K562 (cell line): ENCODE results near the gene PIGB. TPM values are rescaled to one million over a fixed set of nuclear protein-coding genes. Genes with fewer than 3 reads are reported as not detected.

ENCODE experiments used
- DDX20 ChIP-seq: fragments of 450-650 bp; IDR thresholded peaks from 2 replicates; pipeline ENCODE4 v1.6.1; 2016; ENCODE audit warnings: missing genetic modification characterization, low read depth, mild to moderate bottlenecking, missing compliant biosample characterization, moderate library complexity
- FOXJ2 ChIP-seq: fragments of 200-800 bp; sonication (Bioruptor generic); IDR thresholded peaks from 2 replicates; pipeline ENCODE4 v1.6.1; 2016; ENCODE audit warnings: missing genetic modification characterization, missing compliant biosample characterization
- HDAC1 ChIP-seq, 2 experiments: fragments of 450-650 bp; IDR thresholded peaks; 2 replicates each; pipeline ENCODE4 v1.6.1; 2016 to 2017; ENCODE audit warnings: inconsistent platforms in 1 of 2, mild to moderate bottlenecking in 1 of 2, moderate library complexity in 1 of 2
- HDAC6 ChIP-seq: IDR thresholded peaks from 2 replicates; pipeline ENCODE4 v1.6.1; 2012; ENCODE audit warnings: low read depth, mild to moderate bottlenecking, control low read depth, inconsistent platforms, low read length, moderate library complexity
- KDM1A ChIP-seq, 2 experiments: fragments of 450-650 bp; IDR thresholded peaks; 2 replicates each; pipeline ENCODE4 v1.6.1; 2016; ENCODE audit warnings: mild to moderate bottlenecking in 2 of 2
- MCM2 ChIP-seq: fragments of 450-650 bp; IDR thresholded peaks from 2 replicates; pipeline ENCODE4 v1.6.1; 2017; ENCODE audit warnings: low read depth, mild to moderate bottlenecking
- MTA1 ChIP-seq: fragments of 450-650 bp; IDR thresholded peaks from 2 replicates; pipeline ENCODE4 v1.6.1; 2017; ENCODE audit warnings: borderline replicate concordance
- PHB ChIP-seq: fragments of 250-450 bp; sonication (Bioruptor Pico); IDR thresholded peaks from 2 replicates; pipeline ENCODE4 v1.5.0; 2021
- RBM25 ChIP-seq: fragments of 200-400 bp; formaldehyde crosslinking; IDR thresholded peaks from 2 replicates; pipeline ENCODE4 v1.6.1; 2018; ENCODE audit warnings: low read length, low read depth, moderate library complexity; ENCODE audit not compliant: severe bottlenecking
- TEAD4 ChIP-seq, 2 experiments: sonication (generic) in 1 of 2; formaldehyde crosslinking in 1 of 2; IDR thresholded peaks; 2 replicates each; pipeline versions ENCODE4 v1.6.1 to v1.8.0; 2012 to 2022; ENCODE audit warnings: borderline replicate concordance in 1 of 2, inconsistent platforms in 1 of 2, low read length in 1 of 2, mild to moderate bottlenecking in 1 of 2, missing genetic modification reagents in 1 of 2
- TRIM24 ChIP-seq, 2 experiments: fragments of 450-650 bp; IDR thresholded peaks; 2 replicates each; pipeline ENCODE4 v1.6.1; 2016
- U2AF2 ChIP-seq: fragments of 200-400 bp; formaldehyde crosslinking; optimal IDR thresholded peaks from 2 replicates; pipeline ENCODE3; 2017; ENCODE audit warnings: low read depth, mild to moderate bottlenecking, low read length
- ZKSCAN8 ChIP-seq: fragments of 200-800 bp; sonication (Bioruptor generic); IDR thresholded peaks from 2 replicates; pipeline ENCODE4 v1.6.1; 2016; ENCODE audit warnings: missing genetic modification characterization, missing compliant biosample characterization
- ZNF124 ChIP-seq: sonication (generic); formaldehyde crosslinking; IDR thresholded peaks from 2 replicates; pipeline ENCODE4 v1.8.1; 2022; ENCODE audit warnings: missing genetic modification reagents
- ZNF197 ChIP-seq: fragments of 200-800 bp; sonication (Bioruptor generic); IDR thresholded peaks from 2 replicates; pipeline ENCODE4 v1.6.1; 2016; ENCODE audit warnings: low read depth, missing genetic modification characterization, missing compliant biosample characterization
- ZNF274 ChIP-seq: IDR thresholded peaks from 2 replicates; pipeline ENCODE4 v1.6.1; 2011; ENCODE audit warnings: low read depth, mild to moderate bottlenecking, low read length, moderate library complexity, borderline replicate concordance
- ZNF3 ChIP-seq: fragments of 250-450 bp; sonication (Bioruptor Pico); IDR thresholded peaks from 2 replicates; pipeline ENCODE4 v1.5.0; 2021; ENCODE audit warnings: mild to moderate bottlenecking, moderate library complexity
- ZNF324 ChIP-seq: fragments of 250-450 bp; sonication (Bioruptor Pico); IDR thresholded peaks from 2 replicates; pipeline ENCODE4 v1.4.0; 2020; ENCODE audit warnings: mild to moderate bottlenecking
- ZNF696 ChIP-seq: fragments of 250-450 bp; sonication (Bioruptor Pico); conservative IDR thresholded peaks from 2 replicates; pipeline ENCODE4 v1.4.0; 2020; ENCODE audit warnings: mild to moderate bottlenecking, moderate library complexity
- polyA plus RNA-seq, 8 experiments: library from polyadenylated mRNA; depleted of rRNA in 4 of 8; stranded (reverse) in 5 of 8; unstranded in 3 of 8; fragments of >200 nt; fragmentation: Nextera tagmentation in 2 of 8; fragmentation: Illumina TruSeq in 1 of 8; extraction: Ambion mirVana in 2 of 8; extraction: Trizol in 1 of 8; gene quantifications; 2 replicates each; pipeline versions ENCODE4 v1.2.1 to v1.2.3, GENCODE V29; 2011 to 2014; ENCODE audit warnings: inconsistent platforms in 1 of 8, missing spikeins in 1 of 8
- total RNA-seq, 7 experiments: library from RNA; depleted of rRNA in 6 of 7; stranded (reverse); fragments of >200 nt in 6 of 7; fragmentation: Illumina TruSeq in 2 of 7; extraction: Trizol in 2 of 7; gene quantifications; 2 replicates each; pipeline versions ENCODE4 v1.2.1 to v1.2.3, GENCODE V29; 2011 to 2021; ENCODE audit warnings: low replicate concordance in 1 of 7
- TF ChIP-seq, protein P1 (sequence below): sonication (generic); formaldehyde crosslinking; IDR thresholded peaks from 2 replicates; pipeline ENCODE4 v1.9.0; 2022; ENCODE audit warnings: mild to moderate bottlenecking, missing genetic modification reagents
- TF ChIP-seq, protein P2 (sequence below), 2 experiments: fragments of 450-650 bp; formaldehyde crosslinking in 1 of 2; IDR thresholded peaks; 2 replicates each; pipeline versions ENCODE4 v1.4.0 to v1.6.1; 2014 to 2020; ENCODE audit warnings: mild to moderate bottlenecking in 2 of 2, borderline replicate concordance in 1 of 2, low read depth in 1 of 2

Gene PIGB
- total and polyA plus RNA-seq, 9 of the 15 experiments (the other 6 are each of a cell fraction or from before 2014, with no cell fraction given), result 9.9 to 32.3 (median 18.2) TPM

DNA sequence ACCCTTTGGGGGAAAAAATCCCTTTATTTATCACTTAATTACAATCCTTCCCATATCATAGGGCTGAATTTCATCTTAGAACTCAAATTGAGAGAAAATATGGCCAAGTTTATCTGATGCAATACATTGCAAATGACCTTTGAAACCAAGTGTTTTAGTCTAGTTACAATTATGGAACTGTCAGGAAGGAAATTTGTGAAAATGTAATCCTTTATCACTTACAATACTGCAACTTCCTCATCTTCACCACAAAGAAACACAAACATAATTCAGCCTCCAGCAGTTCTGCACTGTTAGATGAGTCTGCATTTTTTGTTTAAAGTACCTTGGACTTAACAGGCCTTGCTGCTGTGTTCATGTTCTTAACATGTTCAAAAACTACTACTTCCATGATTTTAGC, 84.5 kb downstream of the PIGB start (continued):
- TF ChIP-seq ZNF696 (CRISPR knock-in tag) (no peak), ZNF274 (no peak), TEAD4 (IDR thresholded peaks at IDR 0.05; ENCODE audit: low read length) (peak; percentile 68), TEAD4 (CRISPR knock-in tag; IDR thresholded peaks at IDR 0.05; ENCODE audit: borderline replicate concordance) (no peak), U2AF2 (no peak), ZKSCAN8 (no peak), TRIM24 (IDR thresholded peaks at IDR 0.05) (peak; percentile 70 to 82; a peak in 3 of 4 replicates), KDM1A (IDR thresholded peaks at IDR 0.05) (peak in 1 of 2 experiments; percentile 50; a peak in 1 of 4 replicates), ZNF324 (CRISPR knock-in tag) (no peak), PHB (no peak), DDX20 (tag) (no peak), RBM25 (no peak), ZNF124 (CRISPR knock-in tag) (no peak), MCM2 (no peak), FOXJ2 (tag) (peak; percentile 73; the same call in 1 of the 2 replicates), HDAC1 (IDR thresholded peaks at IDR 0.05) (no peak; a peak in 1 of 4 replicates), ZNF3 (CRISPR knock-in tag) (no peak), HDAC6 (no peak), ZNF197 (CRISPR knock-in tag) (no peak), MTA1 (no peak)
- TF ChIP-seq, protein P1, sequence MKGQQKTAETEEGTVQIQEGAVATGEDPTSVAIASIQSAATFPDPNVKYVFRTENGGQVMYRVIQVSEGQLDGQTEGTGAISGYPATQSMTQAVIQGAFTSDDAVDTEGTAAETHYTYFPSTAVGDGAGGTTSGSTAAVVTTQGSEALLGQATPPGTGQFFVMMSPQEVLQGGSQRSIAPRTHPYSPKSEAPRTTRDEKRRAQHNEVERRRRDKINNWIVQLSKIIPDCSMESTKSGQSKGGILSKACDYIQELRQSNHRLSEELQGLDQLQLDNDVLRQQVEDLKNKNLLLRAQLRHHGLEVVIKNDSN (CRISPR knock-in tag), result no peak
- TF ChIP-seq, protein P2, sequence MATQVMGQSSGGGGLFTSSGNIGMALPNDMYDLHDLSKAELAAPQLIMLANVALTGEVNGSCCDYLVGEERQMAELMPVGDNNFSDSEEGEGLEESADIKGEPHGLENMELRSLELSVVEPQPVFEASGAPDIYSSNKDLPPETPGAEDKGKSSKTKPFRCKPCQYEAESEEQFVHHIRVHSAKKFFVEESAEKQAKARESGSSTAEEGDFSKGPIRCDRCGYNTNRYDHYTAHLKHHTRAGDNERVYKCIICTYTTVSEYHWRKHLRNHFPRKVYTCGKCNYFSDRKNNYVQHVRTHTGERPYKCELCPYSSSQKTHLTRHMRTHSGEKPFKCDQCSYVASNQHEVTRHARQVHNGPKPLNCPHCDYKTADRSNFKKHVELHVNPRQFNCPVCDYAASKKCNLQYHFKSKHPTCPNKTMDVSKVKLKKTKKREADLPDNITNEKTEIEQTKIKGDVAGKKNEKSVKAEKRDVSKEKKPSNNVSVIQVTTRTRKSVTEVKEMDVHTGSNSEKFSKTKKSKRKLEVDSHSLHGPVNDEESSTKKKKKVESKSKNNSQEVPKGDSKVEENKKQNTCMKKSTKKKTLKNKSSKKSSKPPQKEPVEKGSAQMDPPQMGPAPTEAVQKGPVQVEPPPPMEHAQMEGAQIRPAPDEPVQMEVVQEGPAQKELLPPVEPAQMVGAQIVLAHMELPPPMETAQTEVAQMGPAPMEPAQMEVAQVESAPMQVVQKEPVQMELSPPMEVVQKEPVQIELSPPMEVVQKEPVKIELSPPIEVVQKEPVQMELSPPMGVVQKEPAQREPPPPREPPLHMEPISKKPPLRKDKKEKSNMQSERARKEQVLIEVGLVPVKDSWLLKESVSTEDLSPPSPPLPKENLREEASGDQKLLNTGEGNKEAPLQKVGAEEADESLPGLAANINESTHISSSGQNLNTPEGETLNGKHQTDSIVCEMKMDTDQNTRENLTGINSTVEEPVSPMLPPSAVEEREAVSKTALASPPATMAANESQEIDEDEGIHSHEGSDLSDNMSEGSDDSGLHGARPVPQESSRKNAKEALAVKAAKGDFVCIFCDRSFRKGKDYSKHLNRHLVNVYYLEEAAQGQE (IDR thresholded peaks at IDR 0.05; ENCODE audit: borderline replicate concordance), result 0 out of 2 replicates have a peak, but pooled peaks have one; percentile 3
- TF ChIP-seq, protein P2 (CRISPR knock-in tag; IDR thresholded peaks at IDR 0.05; ENCODE audit: low read depth), result no peak
